GM21576 (cell line): ENCODE data around the gene EEFSEC.
A peak's percentile ranks its signal among the peaks of the same experiment; 100 is the strongest.

ENCODE experiments used
- ATAC-seq: cut with Tn5 transposase; IDR thresholded peaks from one replicate; pipeline ENCODE4 v1.9.1; 2021; ENCODE audit warnings: mild to moderate bottlenecking, moderate library complexity; ENCODE audit not compliant: unreplicated experiment

Gene EEFSEC

GRCh38 chr3:128421439-128421836 is 268.2 kb downstream of the EEFSEC start:
- no peak for ATAC-seq

- ATAC-seq = no peak
Observed at GRCh38 chr3:128421966-128422365, 268.7 kb downstream of the EEFSEC start.

DNA sequence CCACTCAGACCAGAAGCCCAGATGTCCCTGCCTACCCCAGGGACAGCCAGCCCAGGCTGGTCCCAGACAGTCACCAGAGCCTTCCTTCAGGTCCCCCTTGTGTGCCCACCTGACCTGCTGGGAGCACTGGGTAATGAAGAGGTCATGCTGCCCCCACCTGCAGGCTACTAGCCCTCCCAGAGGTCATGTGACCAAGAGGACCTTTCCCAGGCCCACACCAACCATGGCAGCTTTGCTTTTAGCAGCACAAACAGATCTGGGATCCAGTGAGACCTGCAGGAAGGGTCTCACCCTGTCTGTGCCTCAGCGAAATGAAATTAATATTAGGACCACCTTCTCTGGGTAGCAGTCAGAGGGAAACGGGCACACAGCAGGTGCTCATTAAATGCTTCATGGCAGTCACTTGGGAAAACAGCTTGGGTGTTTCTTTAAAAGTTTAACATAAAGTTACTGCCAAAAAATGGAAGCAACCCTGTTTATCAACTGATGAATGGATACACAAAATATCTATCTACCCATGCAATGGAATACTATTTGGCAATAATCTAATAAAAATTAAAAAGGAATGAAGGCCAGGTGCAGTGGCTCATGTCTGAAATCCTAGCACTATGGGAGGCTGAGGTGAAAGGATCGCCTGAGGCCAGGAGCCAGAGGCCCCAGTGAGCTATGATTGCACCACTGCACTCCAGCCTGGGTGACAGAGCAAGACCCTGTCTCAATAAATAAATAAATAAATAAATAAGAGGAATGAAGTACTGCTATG is 269.7 kb downstream of the EEFSEC start:
- ATAC-seq = no peak

- no peak for ATAC-seq
Observed at GRCh38 chr3:128423525-128424147, 270.4 kb downstream of the EEFSEC start.

DNA sequence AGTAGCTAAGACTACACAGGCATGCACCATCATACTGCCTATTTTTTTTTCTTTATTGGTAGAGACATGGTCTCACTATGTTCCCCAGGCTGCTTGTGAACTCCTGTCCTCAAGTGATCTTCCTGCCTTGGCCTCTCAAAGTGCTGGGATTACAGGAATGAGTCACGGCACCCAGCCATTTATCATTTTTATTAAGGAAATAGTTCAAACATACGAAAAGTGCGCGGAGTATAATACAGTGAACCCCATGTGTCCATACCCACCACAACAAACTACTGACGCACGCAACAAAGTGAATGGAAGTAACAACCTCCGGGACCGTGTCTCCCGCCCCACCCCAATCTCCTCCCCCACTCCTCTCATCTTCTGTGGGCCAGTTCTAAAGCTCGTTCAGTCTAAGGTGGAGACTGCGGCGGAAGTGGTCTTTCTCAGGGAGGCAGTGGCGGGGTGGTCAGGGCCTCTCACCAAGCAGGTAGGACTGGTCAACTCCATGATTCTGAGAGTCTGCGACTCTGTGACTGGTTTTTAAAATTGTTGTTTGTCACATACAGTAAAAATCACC is 271.3 kb downstream of the EEFSEC start:
- ATAC-seq = no peak

DNA sequence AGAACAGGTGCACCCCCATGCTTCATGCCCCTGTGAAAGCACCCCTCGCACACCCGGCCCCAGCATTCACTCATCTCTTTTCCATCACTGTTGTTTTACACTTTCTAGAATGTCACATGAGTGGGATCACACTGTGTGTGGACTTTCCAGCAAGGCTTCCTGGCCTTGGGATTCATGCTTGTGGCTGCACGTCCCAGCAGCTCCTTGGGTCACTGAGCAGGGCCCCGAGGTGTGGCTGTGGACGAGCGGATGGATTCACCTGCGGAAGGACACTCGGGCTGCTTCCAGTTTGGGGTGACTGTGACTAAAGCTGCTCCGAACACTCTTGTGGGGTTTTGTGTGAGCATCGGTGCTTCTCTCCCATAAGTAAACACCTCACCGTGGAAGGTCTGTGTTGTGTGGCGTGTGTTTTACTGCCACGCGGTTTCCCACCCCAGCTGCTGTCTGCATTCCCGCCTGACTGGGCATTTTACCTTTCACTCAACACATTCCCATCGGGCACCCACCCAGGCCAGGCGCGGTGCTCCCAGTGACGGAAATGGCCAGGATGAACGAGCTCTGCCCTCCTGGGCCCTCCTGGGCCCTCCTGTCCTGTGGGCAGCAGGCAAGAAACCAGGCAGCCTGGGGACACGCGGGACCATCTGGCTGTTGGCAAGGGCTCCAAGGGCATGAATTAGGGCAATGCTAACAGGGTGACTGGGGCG is 272.0 kb downstream of the EEFSEC start:
- ATAC-seq = no peak

DNA sequence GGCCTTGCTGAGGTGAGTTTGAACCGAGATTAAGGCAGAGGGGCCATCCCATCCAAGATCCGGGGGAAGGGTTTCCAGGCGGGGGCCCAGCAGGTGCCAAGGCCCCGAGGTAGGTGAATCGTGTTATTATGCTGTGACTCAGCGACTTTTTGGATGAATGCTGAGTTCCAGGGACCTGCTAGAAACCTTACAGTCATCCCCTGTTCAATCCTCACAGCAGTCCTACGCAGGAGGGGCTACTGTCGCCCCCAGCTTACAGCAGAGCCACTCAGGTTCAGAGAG is 272.5 kb downstream of the EEFSEC start:
- no peak for ATAC-seq

- ATAC-seq = peak; percentile 75
Observed at GRCh38 chr3:128426128-128426921, 273.0 kb downstream of the EEFSEC start.

DNA sequence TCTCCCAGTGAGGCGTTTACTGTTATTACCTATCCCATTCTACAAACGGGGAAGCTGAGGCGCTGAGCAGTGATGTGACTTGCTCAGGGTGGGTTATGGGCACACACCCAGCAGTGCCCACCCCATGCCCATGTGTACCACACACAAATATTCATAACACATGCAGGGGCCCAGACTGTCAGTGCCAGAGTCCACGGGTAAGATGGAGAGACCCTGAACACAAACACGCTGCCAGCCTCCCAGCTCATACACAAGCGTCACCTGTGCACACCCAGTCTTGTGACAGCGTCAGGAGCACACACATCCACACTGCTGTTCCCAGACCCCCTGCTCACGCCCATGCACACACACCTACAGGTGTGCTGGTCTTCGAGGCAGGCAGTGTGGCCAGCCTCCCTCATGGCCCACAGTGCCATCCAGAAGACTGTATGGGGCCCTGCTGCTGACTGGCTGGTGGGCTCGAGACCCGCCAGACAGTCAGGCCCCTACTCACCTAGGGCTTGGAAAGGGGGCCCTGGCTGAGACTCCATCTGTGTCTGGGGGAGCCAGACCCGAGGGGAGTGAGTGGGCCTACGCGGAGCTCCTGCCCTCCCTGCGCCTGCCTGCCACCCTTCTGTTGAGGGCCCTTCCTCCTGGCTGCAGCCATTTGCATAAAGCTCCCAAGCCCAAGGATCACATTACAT is 274.0 kb downstream of the EEFSEC start:
- ATAC-seq = no peak

DNA sequence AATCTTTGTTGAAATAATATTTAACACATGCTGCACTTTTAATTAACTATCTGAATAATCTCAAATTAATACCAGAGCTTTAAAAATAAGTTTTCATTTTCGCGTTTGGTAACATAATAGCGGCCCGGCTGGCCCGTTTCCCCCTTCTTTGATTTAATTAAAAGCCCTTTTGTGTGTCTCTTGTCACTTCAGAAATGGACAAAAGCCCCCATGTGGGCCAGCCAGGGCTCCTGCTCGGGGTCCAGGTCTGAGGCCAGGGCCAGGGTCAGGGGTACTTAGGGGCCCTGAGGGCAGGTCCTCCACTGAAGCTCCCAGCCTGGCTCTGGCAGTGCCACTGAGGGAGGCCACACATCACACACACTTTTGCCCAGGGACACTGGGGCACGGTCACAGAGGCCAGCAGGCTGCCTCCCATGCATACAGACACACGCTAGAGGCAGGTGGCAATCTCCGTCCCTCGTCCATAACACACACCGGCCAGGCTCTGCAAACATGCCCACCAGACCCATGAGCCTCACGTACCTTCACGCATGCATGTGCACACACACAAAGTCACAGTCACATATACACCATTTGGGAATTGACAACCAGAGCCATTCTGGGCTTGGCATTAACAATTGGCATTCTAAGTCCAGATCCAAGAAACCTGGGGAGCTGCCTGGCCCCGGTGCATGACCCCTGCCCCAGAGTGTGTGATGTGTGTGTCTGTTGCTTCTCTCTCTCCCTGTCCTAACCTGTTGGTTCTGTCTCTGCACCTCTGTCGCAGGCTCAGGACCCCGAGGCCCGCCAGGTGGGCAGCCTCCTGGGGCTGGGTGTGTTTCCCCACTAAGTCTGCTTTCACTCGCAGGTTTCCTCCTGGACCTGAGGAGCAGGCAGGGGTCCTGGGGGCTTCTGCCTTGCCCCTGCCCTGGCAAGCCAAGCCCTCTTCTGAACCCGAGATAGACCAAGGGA is 274.9 kb downstream of the EEFSEC start:
- no peak for ATAC-seq

- no peak for ATAC-seq
Observed at GRCh38 chr3:128429275-128429674, 276.0 kb downstream of the EEFSEC start.

DNA sequence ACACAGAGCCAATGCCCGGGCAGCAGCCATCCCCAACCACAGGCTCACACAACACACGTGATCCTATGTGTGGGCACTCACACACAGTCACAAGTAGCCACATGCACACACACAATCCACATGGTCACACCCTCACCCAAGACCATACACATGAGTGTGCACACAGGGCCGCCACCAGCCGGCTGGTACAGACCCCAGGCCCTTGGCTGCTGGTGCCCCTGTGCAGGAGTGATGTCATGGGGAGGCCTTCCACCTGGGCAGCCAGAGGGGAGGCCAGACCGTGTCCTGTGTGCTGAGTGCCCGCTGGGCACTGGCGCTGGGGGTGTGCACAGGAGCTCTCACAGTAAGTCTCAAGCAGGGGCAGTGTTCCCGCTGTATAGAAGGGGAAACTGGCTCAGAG is 276.5 kb downstream of the EEFSEC start:
- ATAC-seq = no peak

- no peak for ATAC-seq
Observed at GRCh38 chr3:128430301-128430700, 277.0 kb downstream of the EEFSEC start.

GRCh38 chr3:128430731-128431130 is 277.4 kb downstream of the EEFSEC start:
- no peak for ATAC-seq

DNA sequence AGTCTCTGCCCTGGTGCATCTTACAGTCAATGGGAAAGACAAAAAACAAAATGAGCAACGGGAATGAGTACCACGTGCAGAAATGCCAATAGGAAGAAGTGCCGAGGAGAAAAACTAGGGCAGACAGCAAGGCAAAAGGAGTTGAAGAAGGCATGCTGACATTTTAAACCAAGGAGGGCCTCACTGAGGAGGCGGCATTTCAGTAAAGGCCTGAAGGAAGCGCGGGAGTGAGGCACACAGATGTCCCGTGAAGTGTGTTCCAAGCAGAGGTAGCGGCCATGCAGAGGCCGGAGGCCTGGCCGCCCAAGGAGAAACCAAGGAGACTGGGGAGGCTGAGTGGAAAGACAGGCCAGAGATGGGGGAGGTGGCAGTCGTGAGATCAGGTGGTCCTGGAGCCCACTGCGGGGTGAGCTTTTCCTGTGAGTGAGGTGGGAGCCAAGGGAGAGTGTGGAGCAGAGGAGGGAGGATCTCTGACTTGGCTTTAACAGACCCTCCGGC is 278.6 kb downstream of the EEFSEC start:
- ATAC-seq = no peak

DNA sequence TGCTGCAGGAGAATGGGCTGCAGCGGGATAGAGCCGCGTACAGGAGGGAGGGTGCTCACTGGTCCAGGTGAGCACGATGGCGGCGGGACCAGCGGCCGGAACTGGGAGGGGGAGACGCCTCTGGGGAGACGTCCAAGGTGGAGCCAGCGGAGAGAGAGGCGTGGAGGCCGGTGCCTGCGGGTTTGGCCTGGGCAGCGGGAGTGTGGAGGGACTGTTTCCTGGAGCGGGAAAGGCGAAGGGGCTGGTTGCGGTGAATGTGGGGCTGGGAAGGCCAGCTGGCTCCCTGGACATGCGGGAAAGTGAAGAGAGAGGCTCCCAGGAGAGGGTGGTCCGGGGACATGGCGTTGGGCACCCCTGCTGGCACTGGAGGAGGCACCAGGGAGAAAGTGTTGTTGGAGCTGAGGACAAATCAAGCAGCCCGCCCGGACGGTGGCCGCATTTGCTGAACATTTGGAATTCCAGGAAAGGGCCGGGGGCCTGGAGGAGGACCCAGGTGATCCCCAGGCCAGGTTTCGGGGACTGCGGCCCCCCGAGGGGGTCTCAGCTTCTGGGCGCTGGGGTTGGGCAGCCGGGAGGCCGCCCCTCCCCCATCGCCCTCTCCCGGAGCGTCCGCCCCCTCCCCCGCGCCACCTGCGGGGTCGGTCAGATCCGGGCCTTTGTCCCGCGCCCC is 279.2 kb downstream of the EEFSEC start:
- ATAC-seq = no peak

DNA sequence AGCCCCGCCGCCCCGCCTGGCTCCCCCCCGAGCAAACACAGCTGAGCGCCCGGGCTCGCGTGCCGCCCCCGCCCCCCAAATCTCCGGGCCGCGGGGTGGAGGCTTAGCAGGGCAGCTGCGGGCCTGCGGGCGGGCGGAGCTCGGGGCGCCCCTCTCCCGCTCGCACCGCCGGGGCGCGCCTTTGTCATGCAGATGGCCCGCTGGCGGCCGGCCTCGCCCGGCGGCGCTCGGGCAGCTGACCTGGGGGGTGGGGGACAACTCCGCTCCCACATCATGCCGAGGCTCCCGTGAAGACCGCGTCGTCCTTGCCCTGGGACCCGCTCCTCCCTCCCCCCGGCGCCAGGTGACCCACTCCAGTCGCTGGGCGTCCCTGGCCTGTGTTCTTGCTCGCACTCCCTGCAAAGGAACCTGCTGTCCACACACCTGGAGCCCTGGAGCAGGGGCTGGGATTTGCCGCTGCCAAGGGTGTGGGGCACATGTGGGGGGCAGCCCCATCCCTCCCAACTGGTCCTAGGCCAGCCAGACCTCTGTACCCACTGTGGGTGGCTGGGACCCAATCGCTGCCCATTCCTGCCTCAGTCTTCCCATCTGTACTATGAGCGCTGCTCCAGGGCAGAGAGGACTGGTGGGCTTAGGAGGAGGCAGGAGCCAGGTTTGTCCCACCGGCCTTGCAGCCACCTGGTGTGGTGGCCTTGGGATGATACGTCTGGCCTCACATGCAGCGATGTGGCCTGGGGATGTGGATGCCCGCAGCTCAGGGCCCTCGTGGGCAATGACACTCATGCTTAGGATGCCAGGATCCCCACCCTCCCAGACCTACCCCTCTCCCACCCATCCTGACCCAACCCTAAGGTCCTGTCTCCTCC is 279.9 kb downstream of the EEFSEC start:
- no peak for ATAC-seq

DNA sequence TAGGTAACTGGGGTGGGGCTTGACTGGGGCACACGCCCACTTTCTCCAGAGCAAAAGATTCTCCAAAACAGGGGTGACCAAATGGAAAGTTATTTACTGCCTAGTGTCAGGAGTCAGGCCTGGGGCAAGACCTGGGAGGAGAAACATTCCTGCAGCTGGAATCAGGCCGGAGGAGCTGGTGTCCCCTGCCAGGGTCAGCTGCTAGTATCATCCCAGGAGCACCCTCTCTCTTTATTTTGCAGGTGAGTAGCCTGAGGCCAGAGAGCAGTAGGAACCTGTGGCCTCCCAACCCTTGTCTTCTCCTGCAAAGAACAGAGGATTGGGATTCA is 280.5 kb downstream of the EEFSEC start:
- no peak for ATAC-seq
